ENCODE data around the gene PRM2. TPM values are rescaled to one million over a fixed set of nuclear protein-coding genes. Genes with fewer than 3 reads are reported as not detected.

The PRM2 gene
- total RNA-seq, 1 experiment from 2014 or later: not detected

GRCh38 chr16:11232852-11233726 lies 43.2 kb downstream of the PRM2 start:
- no peak overlapping the region for H3K9ac ChIP-seq (ENCODE audit: extremely low read depth, insufficient read length, low read length)
- H4K5ac ChIP-seq (ENCODE audit: insufficient read length, low read depth, low read length): no peak overlapping the region
- H3T11ph ChIP-seq (ENCODE audit: low read length): no peak overlapping the region

More at GRCh38 chr16:11232852-11233726, 43.2 kb downstream of the PRM2 start:
- H2AFZ ChIP-seq (ENCODE audit: low read length): no peak overlapping the region
- no peak overlapping the region for H4K8ac ChIP-seq (replicated peaks; ENCODE audit: insufficient read length, low read depth, low read length)
- no peaks in the 10 kb centered on the region for H3K4me1 ChIP-seq (ENCODE audit: insufficient read depth, low read length)
- H3K79me1 ChIP-seq (ENCODE audit: insufficient read depth, low read depth, low read length, poor library complexity, severe bottlenecking): no peaks in the 10 kb centered on the region
- no peak for TF ChIP-seq CTCF (conservative IDR thresholded peaks at IDR 0.05)
- H2BK12ac ChIP-seq (ENCODE audit: insufficient read length, low read depth, low read length): no peak overlapping the region
- no peaks in the 10 kb centered on the region for H4K20me1 ChIP-seq (ENCODE audit: control insufficient read depth, insufficient read depth, insufficient read length)
- Mint-ChIP-seq H3K4me3 (no peak overlapping the region), H3K9me3 (no peaks in the 10 kb centered on the region), H3K27ac (no peak overlapping the region; a peak in 2 of 7 replicates), H3K4me1 (peaks cover 0 to 6% of the 10 kb centered on the region in 2 experiments; a peak in 3 of 4 replicates), H3K27me3 (ENCODE audit: low read depth) (peaks cover 8% of the 10 kb centered on the region), H3K36me3 (ENCODE audit: insufficient read depth in 1 of 3, low read depth in 3 of 3) (no peaks in the 10 kb centered on the region)
- no peak overlapping the region for H2BK120ac ChIP-seq (ENCODE audit: low read depth, low read length, poor library complexity, severe bottlenecking)
- no peak overlapping the region for H2BK20ac ChIP-seq (ENCODE audit: low read depth, low read length, poor library complexity, severe bottlenecking)
- H2AK5ac ChIP-seq (ENCODE audit: insufficient read length, low read length): no peak overlapping the region
- H2BK15ac ChIP-seq (ENCODE audit: low read depth, low read length): no peak overlapping the region
- H4K91ac ChIP-seq (ENCODE audit: insufficient read length, low read depth, low read length): no peak overlapping the region
- peak; percentile 72 for DNase-seq
- H3K14ac ChIP-seq (ENCODE audit: insufficient read depth, low read length): 0 out of 2 replicates have a peak overlapping the region, but pooled peaks have one; percentile 0
- no peaks in the 10 kb centered on the region for H3K27me3 ChIP-seq (ENCODE audit: insufficient read depth, low read length)
- H3K56ac ChIP-seq (ENCODE audit: insufficient read length, low read depth, low read length): no peak overlapping the region
- no peak overlapping the region for H3K27ac ChIP-seq (ENCODE audit: insufficient read length, low read depth, low read length)
- H2BK5ac ChIP-seq (ENCODE audit: insufficient read length, low read length): no peak overlapping the region
- H3K23ac ChIP-seq (ENCODE audit: insufficient read length, low read depth, low read length): no peak overlapping the region
- no peaks in the 10 kb centered on the region for H3K23me2 ChIP-seq (ENCODE audit: insufficient read length, low read depth, low read length, poor library complexity, severe bottlenecking)
- no CpG with 5 or more reads among the region's 35 CpGs for WGBS (ENCODE audit: extremely low coverage, insufficient read length, low lambda C conversion rate)
- H3K79me2 ChIP-seq (ENCODE audit: insufficient read depth, low read length): no peaks in the 10 kb centered on the region
- no peak overlapping the region for H3K18ac ChIP-seq (ENCODE audit: insufficient read length, low read depth, low read length)
- H3K4me2 ChIP-seq (ENCODE audit: insufficient read depth, insufficient read length, low read length): no peak overlapping the region
- no peaks in the 10 kb centered on the region for H3K9me3 ChIP-seq (ENCODE audit: control insufficient read depth, low read depth, low read length)
- no peak overlapping the region for H3K4ac ChIP-seq (ENCODE audit: low read depth, low read length)

All from H9 (cell line).